HEK293 (cell line): ENCODE measurements around the gene IL22RA1.
A peak's percentile ranks its signal among the peaks of the same experiment; 100 is the strongest.

Experiments used
- CTCF ChIA-PET: fragments of 350-600 bp; formaldehyde crosslinking; extraction: SDS; loops from one replicate; lab custom pipeline; 2021; ENCODE audit warnings: antibody characterized with exemption; lab: Yijun Ruan, JAX
- POLR2A ChIA-PET: fragments of 300-600 bp; formaldehyde crosslinking; extraction: SDS; loops from one replicate; lab custom pipeline; 2020; ENCODE audit warnings: antibody characterized with exemption, inconsistent platforms; lab: Yijun Ruan, JAX
- H3K27ac ChIP-seq: fragments of 200-500 bp; sonication (Bioruptor generic); 2 replicates; pipeline ENCODE4 v1.5.1; 2014; ENCODE audit warnings: low read depth, low read length, control low read depth, inconsistent platforms; ENCODE audit errors: extremely low read depth
- H3K36me3 ChIP-seq, 2 experiments: fragments of 200-500 bp in 1 of 2; sonication (Bioruptor generic) in 1 of 2; 1 replicate in 1 of 2; 2 replicates in 1 of 2; pipeline ENCODE4 v1.5.1; 2014 to 2017; ENCODE audit warnings: inconsistent platforms in 2 of 2, low read length in 2 of 2; ENCODE audit not compliant: control insufficient read depth in 2 of 2, insufficient read depth in 1 of 2
- H3K4me1 ChIP-seq: fragments of 200-500 bp; sonication (Bioruptor generic); 2 replicates; pipeline ENCODE4 v1.5.1; 2014; ENCODE audit warnings: mild to moderate bottlenecking, low read length, inconsistent platforms; ENCODE audit not compliant: control insufficient read depth, insufficient read depth
- H3K4me3 ChIP-seq: 2 replicates; pipeline ENCODE4 v1.5.1; 2011; ENCODE audit warnings: low read depth, mild to moderate bottlenecking, control low read depth, low read length, moderate library complexity
- H3K9me3 ChIP-seq: fragments of 200-500 bp; sonication (Bioruptor generic); 2 replicates; pipeline ENCODE4 v1.5.1; 2014; ENCODE audit warnings: low read depth, low read length, inconsistent platforms; ENCODE audit not compliant: control insufficient read depth, insufficient read depth
- BCL6B ChIP-seq: fragments of 450-650 bp; formaldehyde crosslinking; IDR thresholded peaks from 2 replicates; pipeline ENCODE4 v1.5.1; 2017; ENCODE audit warnings: missing biosample characterization, missing genetic modification characterization
- GLIS1 ChIP-seq: fragments of 450-650 bp; formaldehyde crosslinking; IDR thresholded peaks from 2 replicates; pipeline ENCODE4 v1.5.1; 2016; ENCODE audit warnings: missing biosample characterization, missing genetic modification characterization
- KLF10 ChIP-seq: fragments of 450-650 bp; IDR thresholded peaks from 2 replicates; pipeline ENCODE4 v1.5.1; 2018; ENCODE audit warnings: missing biosample characterization, mild to moderate bottlenecking, missing genetic modification characterization
- OVOL3 ChIP-seq: fragments of 450-650 bp; formaldehyde crosslinking; IDR thresholded peaks from 2 replicates; pipeline ENCODE4 v1.5.1; 2016; ENCODE audit warnings: missing biosample characterization, missing genetic modification characterization
- SETDB1 ChIP-seq: IDR thresholded peaks from one replicate; pipeline ENCODE4 v1.6.1; 2017; ENCODE audit warnings: mild to moderate bottlenecking, low read length, moderate library complexity, mixed read lengths; ENCODE audit not compliant: insufficient read length
- TRIM28 ChIP-seq: IDR thresholded peaks from 2 replicates; pipeline ENCODE4 v1.6.1; 2011; ENCODE audit warnings: low read length, control low read depth, borderline replicate concordance
- ZBTB17 ChIP-seq: fragments of 450-650 bp; formaldehyde crosslinking; IDR thresholded peaks from 2 replicates; pipeline ENCODE4 v1.5.1; 2016; ENCODE audit warnings: missing biosample characterization, missing genetic modification characterization
- ZIC2 ChIP-seq: fragments of 450-650 bp; formaldehyde crosslinking; IDR thresholded peaks from 2 replicates; pipeline ENCODE4 v1.5.1; 2016; ENCODE audit warnings: missing biosample characterization, missing genetic modification characterization
- ZNF174 ChIP-seq: fragments of 450-650 bp; formaldehyde crosslinking; IDR thresholded peaks from 2 replicates; pipeline ENCODE4 v1.5.0; 2017; ENCODE audit warnings: missing biosample characterization, mild to moderate bottlenecking, missing genetic modification characterization
- ZNF266 ChIP-seq: fragments of 450-650 bp; formaldehyde crosslinking; IDR thresholded peaks from 2 replicates; pipeline ENCODE4 v1.5.1; 2016; ENCODE audit warnings: missing biosample characterization, missing genetic modification characterization, low read depth
- ZNF274 ChIP-seq, 2 experiments: fragments of 200-500 bp in 1 of 2; fragments of 450-650 bp in 1 of 2; sonication (Bioruptor generic) in 1 of 2; formaldehyde crosslinking in 1 of 2; IDR thresholded peaks; 2 replicates each; pipeline versions ENCODE4 v1.5.1 to v1.6.1; 2014 to 2016; ENCODE audit warnings: borderline replicate concordance in 1 of 2, inconsistent platforms in 1 of 2, low read length in 1 of 2, missing biosample characterization in 1 of 2, missing genetic modification characterization in 1 of 2
- ZNF473 ChIP-seq: fragments of 450-650 bp; formaldehyde crosslinking; IDR thresholded peaks from 2 replicates; pipeline ENCODE4 v1.5.1; 2017; ENCODE audit warnings: missing biosample characterization, missing genetic modification characterization
- ZNF529 ChIP-seq: fragments of 450-650 bp; formaldehyde crosslinking; IDR thresholded peaks from 2 replicates; pipeline ENCODE4 v1.5.1; 2017; ENCODE audit warnings: missing genetic modification characterization, missing biosample characterization; ENCODE audit not compliant: insufficient replicate concordance
- ZNF555 ChIP-seq: fragments of 450-650 bp; formaldehyde crosslinking; conservative IDR thresholded peaks from 2 replicates; pipeline ENCODE4 v1.5.1; 2017; ENCODE audit warnings: missing biosample characterization, mild to moderate bottlenecking, missing genetic modification characterization, inconsistent platforms
- ZNF677 ChIP-seq: fragments of 450-650 bp; IDR thresholded peaks from 2 replicates; pipeline ENCODE4 v1.5.0; 2018; ENCODE audit warnings: missing biosample characterization, mild to moderate bottlenecking, missing genetic modification characterization, moderate library complexity
- ZNF707 ChIP-seq: fragments of 450-650 bp; formaldehyde crosslinking; IDR thresholded peaks from 2 replicates; pipeline ENCODE4 v1.5.1; 2016; ENCODE audit warnings: missing biosample characterization, missing genetic modification characterization
- TF ChIP-seq, protein P1 (sequence below): fragments of 450-650 bp; formaldehyde crosslinking; IDR thresholded peaks from 2 replicates; pipeline ENCODE4 v1.5.1; 2017; ENCODE audit warnings: missing biosample characterization, missing genetic modification characterization
- TF ChIP-seq, protein P2 (sequence below): fragments of 450-650 bp; formaldehyde crosslinking; IDR thresholded peaks from 2 replicates; pipeline ENCODE4 v1.5.1; 2017; ENCODE audit warnings: missing biosample characterization, mild to moderate bottlenecking, missing genetic modification characterization, moderate library complexity
- TF ChIP-seq, protein P3 (sequence below): fragments of 450-650 bp; formaldehyde crosslinking; IDR thresholded peaks from 2 replicates; pipeline ENCODE4 v1.5.1; 2016; ENCODE audit warnings: missing biosample characterization, missing genetic modification characterization, borderline replicate concordance

The IL22RA1 gene

GRCh38 chr1:24105368-24106160, 37.4 kb downstream of the IL22RA1 start (continued):
- no peak for TF ChIP-seq ZNF274 (IDR thresholded peaks at IDR 0.05; ENCODE audit: low read length)
- TF ChIP-seq ZNF274 (tag by site-specific recombination; IDR thresholded peaks at IDR 0.05; ENCODE audit: borderline replicate concordance): no peak
- no peak for TF ChIP-seq ZNF174 (tag by site-specific recombination)
- TF ChIP-seq ZNF529: no peak
- TF ChIP-seq TRIM28: 0 out of 2 replicates have a peak, but pooled peaks have one; percentile 42
- TF ChIP-seq GLIS1: peak; percentile 51; the same call in 1 of the 2 replicates
- peak; percentile 88 for TF ChIP-seq ZIC2 (tag by site-specific recombination)
- TF ChIP-seq OVOL3: no peak

DNA sequence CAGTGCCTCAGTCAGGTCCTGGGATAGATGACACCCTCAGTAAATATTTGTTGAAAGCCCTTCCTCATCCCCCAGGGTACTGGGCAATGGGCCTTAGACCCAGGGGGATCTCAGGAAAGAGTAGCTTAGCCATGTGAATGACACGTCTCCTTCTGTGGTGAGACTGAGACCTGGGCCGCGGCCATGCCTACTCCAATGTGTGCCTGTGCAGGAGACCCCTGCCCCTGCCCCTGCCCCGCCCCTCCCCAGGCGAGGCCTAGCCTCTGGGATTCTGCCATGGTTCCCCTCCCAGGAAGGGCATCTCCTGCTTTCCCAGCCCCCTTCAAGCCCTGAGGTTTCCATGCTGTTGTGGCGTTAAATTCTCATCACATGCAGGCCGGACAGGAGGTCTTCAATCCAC, 38.1 kb downstream of the IL22RA1 start:
- Histone ChIP-seq H3K4me1 (0 out of 2 replicates have a peak, but pooled peaks cover 2% of the 10 kb centered on the region), H3K4me3 (no peak overlapping the region), H3K9me3 (no peaks in the 10 kb centered on the region), H3K36me3 (no peaks in the 10 kb centered on the region), H3K27ac (no peak overlapping the region)
- ChIA-PET CTCF (interaction anchor here (0.6 kb wide), 1 partner anchor 415 kb away, joined by 3 read pairs; no protein-coding TSS in a partner anchor), POLR2A (no interaction called here)
- TF ChIP-seq ZBTB17 (no peak), ZNF473 (no peak), ZNF677 (tag by site-specific recombination) (no peak), BCL6B (no peak), SETDB1 (no peak), ZNF555 (no peak), ZNF707 (tag by site-specific recombination) (no peak), ZNF266 (tag by site-specific recombination) (no peak), KLF10 (tag by site-specific recombination) (no peak)
- TF ChIP-seq, protein P1, sequence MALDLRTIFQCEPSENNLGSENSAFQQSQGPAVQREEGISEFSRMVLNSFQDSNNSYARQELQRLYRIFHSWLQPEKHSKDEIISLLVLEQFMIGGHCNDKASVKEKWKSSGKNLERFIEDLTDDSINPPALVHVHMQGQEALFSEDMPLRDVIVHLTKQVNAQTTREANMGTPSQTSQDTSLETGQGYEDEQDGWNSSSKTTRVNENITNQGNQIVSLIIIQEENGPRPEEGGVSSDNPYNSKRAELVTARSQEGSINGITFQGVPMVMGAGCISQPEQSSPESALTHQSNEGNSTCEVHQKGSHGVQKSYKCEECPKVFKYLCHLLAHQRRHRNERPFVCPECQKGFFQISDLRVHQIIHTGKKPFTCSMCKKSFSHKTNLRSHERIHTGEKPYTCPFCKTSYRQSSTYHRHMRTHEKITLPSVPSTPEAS (tag by site-specific recombination): no peak
- TF ChIP-seq, protein P2, sequence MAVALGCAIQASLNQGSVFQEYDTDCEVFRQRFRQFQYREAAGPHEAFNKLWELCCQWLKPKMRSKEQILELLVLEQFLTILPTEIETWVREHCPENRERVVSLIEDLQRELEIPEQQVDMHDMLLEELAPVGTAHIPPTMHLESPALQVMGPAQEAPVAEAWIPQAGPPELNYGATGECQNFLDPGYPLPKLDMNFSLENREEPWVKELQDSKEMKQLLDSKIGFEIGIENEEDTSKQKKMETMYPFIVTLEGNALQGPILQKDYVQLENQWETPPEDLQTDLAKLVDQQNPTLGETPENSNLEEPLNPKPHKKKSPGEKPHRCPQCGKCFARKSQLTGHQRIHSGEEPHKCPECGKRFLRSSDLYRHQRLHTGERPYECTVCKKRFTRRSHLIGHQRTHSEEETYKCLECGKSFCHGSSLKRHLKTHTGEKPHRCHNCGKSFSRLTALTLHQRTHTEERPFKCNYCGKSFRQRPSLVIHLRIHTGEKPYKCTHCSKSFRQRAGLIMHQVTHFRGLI: no peak
- TF ChIP-seq, protein P3, sequence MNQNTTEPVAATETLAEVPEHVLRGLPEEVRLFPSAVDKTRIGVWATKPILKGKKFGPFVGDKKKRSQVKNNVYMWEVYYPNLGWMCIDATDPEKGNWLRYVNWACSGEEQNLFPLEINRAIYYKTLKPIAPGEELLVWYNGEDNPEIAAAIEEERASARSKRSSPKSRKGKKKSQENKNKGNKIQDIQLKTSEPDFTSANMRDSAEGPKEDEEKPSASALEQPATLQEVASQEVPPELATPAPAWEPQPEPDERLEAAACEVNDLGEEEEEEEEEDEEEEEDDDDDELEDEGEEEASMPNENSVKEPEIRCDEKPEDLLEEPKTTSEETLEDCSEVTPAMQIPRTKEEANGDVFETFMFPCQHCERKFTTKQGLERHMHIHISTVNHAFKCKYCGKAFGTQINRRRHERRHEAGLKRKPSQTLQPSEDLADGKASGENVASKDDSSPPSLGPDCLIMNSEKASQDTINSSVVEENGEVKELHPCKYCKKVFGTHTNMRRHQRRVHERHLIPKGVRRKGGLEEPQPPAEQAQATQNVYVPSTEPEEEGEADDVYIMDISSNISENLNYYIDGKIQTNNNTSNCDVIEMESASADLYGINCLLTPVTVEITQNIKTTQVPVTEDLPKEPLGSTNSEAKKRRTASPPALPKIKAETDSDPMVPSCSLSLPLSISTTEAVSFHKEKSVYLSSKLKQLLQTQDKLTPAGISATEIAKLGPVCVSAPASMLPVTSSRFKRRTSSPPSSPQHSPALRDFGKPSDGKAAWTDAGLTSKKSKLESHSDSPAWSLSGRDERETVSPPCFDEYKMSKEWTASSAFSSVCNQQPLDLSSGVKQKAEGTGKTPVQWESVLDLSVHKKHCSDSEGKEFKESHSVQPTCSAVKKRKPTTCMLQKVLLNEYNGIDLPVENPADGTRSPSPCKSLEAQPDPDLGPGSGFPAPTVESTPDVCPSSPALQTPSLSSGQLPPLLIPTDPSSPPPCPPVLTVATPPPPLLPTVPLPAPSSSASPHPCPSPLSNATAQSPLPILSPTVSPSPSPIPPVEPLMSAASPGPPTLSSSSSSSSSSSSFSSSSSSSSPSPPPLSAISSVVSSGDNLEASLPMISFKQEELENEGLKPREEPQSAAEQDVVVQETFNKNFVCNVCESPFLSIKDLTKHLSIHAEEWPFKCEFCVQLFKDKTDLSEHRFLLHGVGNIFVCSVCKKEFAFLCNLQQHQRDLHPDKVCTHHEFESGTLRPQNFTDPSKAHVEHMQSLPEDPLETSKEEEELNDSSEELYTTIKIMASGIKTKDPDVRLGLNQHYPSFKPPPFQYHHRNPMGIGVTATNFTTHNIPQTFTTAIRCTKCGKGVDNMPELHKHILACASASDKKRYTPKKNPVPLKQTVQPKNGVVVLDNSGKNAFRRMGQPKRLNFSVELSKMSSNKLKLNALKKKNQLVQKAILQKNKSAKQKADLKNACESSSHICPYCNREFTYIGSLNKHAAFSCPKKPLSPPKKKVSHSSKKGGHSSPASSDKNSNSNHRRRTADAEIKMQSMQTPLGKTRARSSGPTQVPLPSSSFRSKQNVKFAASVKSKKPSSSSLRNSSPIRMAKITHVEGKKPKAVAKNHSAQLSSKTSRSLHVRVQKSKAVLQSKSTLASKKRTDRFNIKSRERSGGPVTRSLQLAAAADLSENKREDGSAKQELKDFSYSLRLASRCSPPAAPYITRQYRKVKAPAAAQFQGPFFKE (tag by site-specific recombination): no peak
